ENCODE data around the gene MYO18A. TPM values are rescaled to one million over a fixed set of nuclear protein-coding genes. Genes with fewer than 3 reads are reported as not detected.
A peak's percentile ranks its signal among the peaks of the same experiment; 100 is the strongest.

Gene MYO18A
- polyA plus RNA-seq, 3 donors = 32.6 to 39.4 (median 36.6) TPM

GRCh38 chr17:29084541-29085146, 95.6 kb downstream of the MYO18A start:
- DNase-seq (ENCODE audit: low read depth in 3 of 3, low spot score in 2 of 3) = peak in 2 of 3 donors; percentile 45 to 65

GRCh38 chr17:29080965-29081364, 99.2 kb downstream of the MYO18A start:
- DNase-seq (ENCODE audit: low read depth in 3 of 3, low spot score in 2 of 3) = no peak

GRCh38 chr17:29080323-29080722, 99.9 kb downstream of the MYO18A start:
- no peak for DNase-seq (ENCODE audit: low read depth in 3 of 3, low spot score in 2 of 3)

DNA sequence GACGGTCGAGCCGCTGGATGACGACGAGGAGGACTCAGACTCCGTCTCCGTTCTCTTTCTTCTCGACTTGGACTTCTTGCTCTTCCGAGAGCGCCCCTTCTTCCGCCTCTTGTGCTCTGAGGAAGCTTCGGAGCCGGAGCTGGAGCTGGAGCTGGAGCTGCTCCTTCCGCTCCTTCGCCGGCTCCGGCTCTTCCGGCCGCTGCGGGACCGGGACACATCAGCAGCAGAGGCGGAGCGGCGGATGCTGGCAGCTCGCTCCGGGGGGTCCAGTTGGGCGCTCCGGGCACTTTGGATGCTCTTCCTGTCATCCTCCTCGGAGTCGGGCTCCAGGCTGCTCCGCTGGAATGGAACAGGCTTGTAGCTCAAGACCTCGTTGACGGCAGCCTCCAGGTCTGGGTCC, 100.3 kb downstream of the MYO18A start:
- no peak for DNase-seq (ENCODE audit: low read depth in 3 of 3, low spot score in 2 of 3)

GRCh38 chr17:29079433-29079832, 100.8 kb downstream of the MYO18A start:
- DNase-seq (ENCODE audit: low read depth in 3 of 3, low spot score in 2 of 3) = no peak

- no peak for DNase-seq (ENCODE audit: low read depth in 3 of 3, low spot score in 2 of 3)
Observed at GRCh38 chr17:29078183-29079045, 101.8 kb downstream of the MYO18A start.

DNA sequence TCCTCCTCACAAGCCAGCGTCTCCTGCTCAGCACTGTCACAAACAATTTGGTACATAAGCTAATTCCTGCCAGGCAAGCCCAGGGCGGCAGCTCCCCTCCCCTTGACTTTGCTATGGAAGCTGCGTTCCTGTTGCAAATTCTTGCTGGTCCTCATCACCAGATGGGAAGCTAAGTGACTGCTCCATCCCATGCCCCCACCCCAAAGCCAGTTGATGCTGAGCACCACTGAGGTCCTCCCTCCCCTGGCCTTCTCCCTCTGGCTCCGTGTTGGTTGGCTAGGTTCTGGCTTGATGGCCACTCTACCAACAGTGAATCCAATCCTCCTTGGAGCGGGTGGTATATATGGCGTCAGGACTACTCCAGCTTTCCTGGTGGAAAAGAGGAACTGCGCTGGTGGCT, 102.9 kb downstream of the MYO18A start:
- DNase-seq (ENCODE audit: low read depth in 3 of 3, low spot score in 2 of 3) = no peak

- no peak for DNase-seq (ENCODE audit: low read depth in 3 of 3, low spot score in 2 of 3)
Observed at GRCh38 chr17:29076722-29077121, 103.5 kb downstream of the MYO18A start.

- DNase-seq (ENCODE audit: low read depth in 3 of 3, low spot score in 2 of 3) = no peak
Observed at GRCh38 chr17:29076087-29076486, 104.1 kb downstream of the MYO18A start.

DNA sequence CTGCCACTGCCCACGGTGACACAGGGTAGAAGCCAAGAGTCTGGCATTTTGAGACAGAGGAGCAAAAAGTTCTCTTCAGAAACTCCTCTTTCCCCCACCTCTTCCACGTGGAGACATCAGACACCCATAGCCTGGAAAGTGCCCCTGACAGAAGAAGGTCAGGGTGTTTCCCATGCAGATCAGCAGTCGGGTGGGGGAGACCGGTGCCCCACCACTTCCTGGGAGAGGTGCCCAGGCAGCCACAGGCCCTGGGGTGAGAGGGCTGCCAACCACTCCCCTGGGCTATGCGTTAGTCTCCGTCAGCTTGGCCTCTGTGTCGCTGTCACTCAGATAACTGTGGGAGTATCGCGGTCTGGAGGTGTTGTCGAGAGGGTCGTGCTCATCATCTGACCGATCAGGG, 105.7 kb downstream of the MYO18A start:
- DNase-seq (ENCODE audit: low read depth in 3 of 3, low spot score in 2 of 3) = no peak

GRCh38 chr17:29073520-29073919, 106.7 kb downstream of the MYO18A start:
- DNase-seq (ENCODE audit: low read depth in 3 of 3, low spot score in 2 of 3) = no peak

DNA sequence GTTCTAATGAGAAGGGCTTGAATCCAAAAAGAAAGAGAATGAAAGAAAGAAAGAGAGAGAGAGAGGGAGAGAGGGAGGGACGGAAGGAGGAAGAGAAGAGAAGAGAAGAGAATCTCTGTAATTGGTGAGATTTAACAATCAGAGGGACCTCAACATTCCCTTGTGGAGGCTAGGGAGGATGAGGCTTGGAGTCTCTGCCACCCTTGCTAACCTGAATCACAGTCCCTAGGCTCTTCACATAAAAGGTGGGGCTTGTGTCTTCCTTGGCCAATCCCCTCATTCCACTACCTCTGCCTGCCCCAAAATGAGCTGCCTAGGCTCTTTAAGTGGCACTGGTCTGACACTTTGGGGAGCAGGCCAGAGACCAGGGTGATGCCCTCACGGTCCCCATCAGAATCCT, 107.2 kb downstream of the MYO18A start:
- no peak for DNase-seq (ENCODE audit: low read depth in 3 of 3, low spot score in 2 of 3)

GRCh38 chr17:29071303-29071702, 108.9 kb downstream of the MYO18A start:
- DNase-seq (ENCODE audit: low read depth in 3 of 3, low spot score in 2 of 3) = no peak

DNA sequence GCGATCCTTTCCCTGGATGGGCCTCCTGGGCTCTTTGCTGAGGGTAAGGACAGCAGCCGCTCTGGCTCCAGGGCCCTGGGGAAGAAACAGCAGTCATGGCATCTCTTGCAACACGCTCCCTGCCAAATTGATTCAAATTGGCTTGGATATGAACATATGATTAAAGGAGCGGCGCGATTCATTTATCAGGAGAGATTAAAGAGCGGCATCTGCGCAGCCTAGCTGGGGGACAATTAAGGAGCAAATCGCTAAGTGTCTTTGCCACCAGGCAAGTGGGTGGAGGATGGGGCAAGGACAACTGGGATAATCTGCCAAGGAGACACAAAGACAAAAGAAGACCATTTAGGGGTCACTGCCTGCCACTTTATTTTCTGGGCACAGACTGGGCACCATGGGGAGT, 109.4 kb downstream of the MYO18A start:
- DNase-seq (ENCODE audit: low read depth in 3 of 3, low spot score in 2 of 3) = no peak

- no peak for DNase-seq (ENCODE audit: low read depth in 3 of 3, low spot score in 2 of 3)
Observed at GRCh38 chr17:29070308-29070707, 109.9 kb downstream of the MYO18A start.

GRCh38 chr17:29069526-29070041, 110.6 kb downstream of the MYO18A start:
- DNase-seq (ENCODE audit: low read depth in 3 of 3, low spot score in 2 of 3) = no peak

GRCh38 chr17:29068818-29069217, 111.4 kb downstream of the MYO18A start:
- no peak for DNase-seq (ENCODE audit: low read depth in 3 of 3, low spot score in 2 of 3)

- no peak for DNase-seq (ENCODE audit: low read depth in 3 of 3, low spot score in 2 of 3)
Observed at GRCh38 chr17:29066606-29067005, 113.6 kb downstream of the MYO18A start.

DNA sequence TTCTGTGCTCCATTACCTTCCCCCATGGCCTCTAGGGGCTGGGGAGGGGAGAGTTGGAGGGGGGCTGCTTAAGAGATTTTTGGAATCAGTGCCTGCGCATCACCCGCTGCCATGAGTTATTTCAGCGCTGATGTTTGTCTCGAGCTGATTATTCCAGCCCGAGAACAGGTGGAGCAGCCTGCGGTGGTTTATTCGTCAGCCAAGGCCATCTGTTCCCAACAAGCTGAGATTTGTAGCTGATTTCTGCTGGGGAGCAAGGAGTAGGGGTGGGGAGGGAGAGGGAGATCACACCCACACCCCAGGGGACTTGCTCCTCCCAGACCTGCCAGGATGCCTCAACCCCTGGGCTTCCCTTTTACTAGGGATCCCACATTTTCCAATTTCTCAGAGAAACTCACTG, 114.2 kb downstream of the MYO18A start:
- no peak for DNase-seq (ENCODE audit: low read depth in 3 of 3, low spot score in 2 of 3)

DNA sequence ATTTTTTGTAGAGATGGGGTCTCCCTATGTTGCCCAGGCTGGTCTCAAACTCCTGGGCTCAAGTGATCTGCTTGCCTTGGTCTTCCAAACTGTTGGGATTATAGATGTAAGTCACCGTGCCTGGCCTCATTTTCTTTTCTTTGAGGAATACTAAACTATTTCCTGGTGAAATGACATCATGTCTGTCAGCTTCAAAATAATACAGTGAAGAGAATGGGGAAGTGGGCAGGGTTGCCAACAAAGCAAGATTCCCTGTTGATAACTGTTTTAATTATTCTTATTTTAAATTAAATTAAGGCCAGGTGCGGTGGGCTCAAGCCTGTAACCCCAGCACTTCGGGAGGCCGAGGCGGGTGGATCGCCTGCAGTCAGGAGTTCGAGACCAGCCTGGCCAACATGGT, 116.2 kb downstream of the MYO18A start:
- no peak for DNase-seq (ENCODE audit: low read depth in 3 of 3, low spot score in 2 of 3)

- no peak for DNase-seq (ENCODE audit: low read depth in 3 of 3, low spot score in 2 of 3)
Observed at GRCh38 chr17:29062215-29062614, 118.0 kb downstream of the MYO18A start.

- no peak for DNase-seq (ENCODE audit: low read depth in 3 of 3, low spot score in 2 of 3)
Observed at GRCh38 chr17:29061036-29061435, 119.2 kb downstream of the MYO18A start.

Data from right renal cortex interstitium (tissue), 3 donors.